Measurements from ENCODE around the gene CEACAM5. TPM values are rescaled to one million over a fixed set of nuclear protein-coding genes. Genes with fewer than 3 reads are reported as not detected.
"Not testable (repeated sequence)": the region's sequence is repeated elsewhere in the genome, so short reads cannot be mapped to it uniquely, and the experiment has no call there.

The CEACAM5 gene
- total RNA-seq, 1 experiment from 2014 or later = not detected

GRCh38 chr19:41705393-41706174 is 2.8 kb upstream of the CEACAM5 start:
- Histone ChIP-seq H3K4me1 (replicated peaks) (no peaks in the 10 kb centered on the region), H3K36me3 (no peaks in the 10 kb centered on the region), H3K27ac (no peak overlapping the region), H3K9me3 (replicated peaks) (no peaks in the 10 kb centered on the region), H3K4me3 (no peak overlapping the region), H3K27me3 (replicated peaks) (peaks cover 8% of the 10 kb centered on the region; the same call in 1 of the 2 replicates)
- DNase-seq (ENCODE audit: low read depth in 1 of 2, low spot score in 2 of 2) = no peak

- DNase-seq (ENCODE audit: low read depth in 1 of 2, low spot score in 2 of 2) = peak; percentile 59 to 67
Observed at GRCh38 chr19:41706741-41707501, 1.5 kb upstream of the CEACAM5 start.

GRCh38 chr19:41707502-41707812 is 969 bp upstream of the CEACAM5 start:
- Histone ChIP-seq H3K27me3 (replicated peaks) (peaks cover 17% of the 10 kb centered on the region; the same call in 1 of the 2 replicates), H3K36me3 (no peaks in the 10 kb centered on the region), H3K4me1 (replicated peaks) (no peaks in the 10 kb centered on the region), H3K9me3 (replicated peaks) (no peaks in the 10 kb centered on the region), H3K27ac (no peak overlapping the region), H3K4me3 (no peak overlapping the region)
- DNase-seq (ENCODE audit: low read depth in 1 of 2, low spot score in 2 of 2) = no peak

More at GRCh38 chr19:41706741-41707501, 1.5 kb upstream of the CEACAM5 start:
- Histone ChIP-seq H3K27me3 (replicated peaks) (peaks cover 11% of the 10 kb centered on the region; the same call in 1 of the 2 replicates), H3K36me3 (no peaks in the 10 kb centered on the region), H3K4me3 (no peak overlapping the region), H3K9me3 (replicated peaks) (no peaks in the 10 kb centered on the region), H3K4me1 (replicated peaks) (no peaks in the 10 kb centered on the region), H3K27ac (no peak overlapping the region)

- Histone ChIP-seq H3K36me3 (no peaks in the 10 kb centered on the region), H3K4me3 (no peak overlapping the region), H3K27ac (no peak overlapping the region), H3K9me3 (replicated peaks) (no peaks in the 10 kb centered on the region), H3K4me1 (replicated peaks) (no peaks in the 10 kb centered on the region), H3K27me3 (replicated peaks) (peaks cover 21% of the 10 kb centered on the region; the same call in 1 of the 2 replicates)
- no peak for DNase-seq (ENCODE audit: low read depth in 1 of 2, low spot score in 2 of 2)
Observed at GRCh38 chr19:41707871-41708371, 505 bp upstream of the CEACAM5 start.

GRCh38 chr19:41709516-41709915 is 1.1 kb downstream of the CEACAM5 start:
- DNase-seq (ENCODE audit: low read depth in 1 of 2, low spot score in 2 of 2); H3K27ac ChIP-seq; H3K4me1 ChIP-seq (replicated peaks); H3K4me3 ChIP-seq; H3K36me3 ChIP-seq; H3K9me3 ChIP-seq (replicated peaks): not testable (repeated sequence)
- H3K27me3 ChIP-seq (replicated peaks) = peaks cover 29% of the 10 kb centered on the region

GRCh38 chr19:41709951-41710645 is 1.7 kb downstream of the CEACAM5 start:
- H3K36me3 ChIP-seq = no peaks in the 10 kb centered on the region
- H3K27ac ChIP-seq = no peak overlapping the region
- DNase-seq (ENCODE audit: low read depth in 1 of 2, low spot score in 2 of 2) = no peak
- no peaks in the 10 kb centered on the region for H3K9me3 ChIP-seq (replicated peaks)
- H3K4me3 ChIP-seq = no peak overlapping the region
- H3K27me3 ChIP-seq (replicated peaks) = peaks cover 29% of the 10 kb centered on the region
- H3K4me1 ChIP-seq (replicated peaks) = no peaks in the 10 kb centered on the region

GRCh38 chr19:41711376-41712261 is 3.2 kb downstream of the CEACAM5 start:
- H3K27me3 ChIP-seq (replicated peaks) = peaks cover 24% of the 10 kb centered on the region
- H3K4me1 ChIP-seq (replicated peaks) = no peaks in the 10 kb centered on the region
- H3K36me3 ChIP-seq = no peaks in the 10 kb centered on the region
- no peak overlapping the region for H3K4me3 ChIP-seq
- H3K27ac ChIP-seq = no peak overlapping the region
- H3K9me3 ChIP-seq (replicated peaks) = no peaks in the 10 kb centered on the region
- no peak for DNase-seq (ENCODE audit: low read depth in 1 of 2, low spot score in 2 of 2)

GRCh38 chr19:41714598-41714997 is 6.2 kb downstream of the CEACAM5 start:
- no peak overlapping the region for H3K27ac ChIP-seq
- no peaks in the 10 kb centered on the region for H3K4me1 ChIP-seq (replicated peaks)
- no peak overlapping the region for H3K4me3 ChIP-seq
- DNase-seq (ENCODE audit: low read depth in 1 of 2, low spot score in 2 of 2) = no peak
- no peaks in the 10 kb centered on the region for H3K9me3 ChIP-seq (replicated peaks)
- H3K36me3 ChIP-seq = no peaks in the 10 kb centered on the region
- H3K27me3 ChIP-seq (replicated peaks) = peaks cover 21% of the 10 kb centered on the region

- no peak for DNase-seq (ENCODE audit: low read depth in 1 of 2, low spot score in 2 of 2)
- H3K27me3 ChIP-seq (replicated peaks) = peaks cover under 1% of the 10 kb centered on the region
- H3K4me3 ChIP-seq = no peak overlapping the region
- no peaks in the 10 kb centered on the region for H3K36me3 ChIP-seq
- H3K9me3 ChIP-seq (replicated peaks) = no peaks in the 10 kb centered on the region
- no peak overlapping the region for H3K27ac ChIP-seq
- H3K4me1 ChIP-seq (replicated peaks) = no peaks in the 10 kb centered on the region
Observed at GRCh38 chr19:41718761-41719160, 10.3 kb downstream of the CEACAM5 start.

- Histone ChIP-seq H3K4me3 (no peak overlapping the region), H3K9me3 (replicated peaks) (no peaks in the 10 kb centered on the region), H3K36me3 (no peaks in the 10 kb centered on the region), H3K27ac (no peak overlapping the region), H3K27me3 (replicated peaks) (peaks cover 13% of the 10 kb centered on the region), H3K4me1 (replicated peaks) (no peaks in the 10 kb centered on the region)
- no peak for DNase-seq (ENCODE audit: low read depth in 1 of 2, low spot score in 2 of 2)
Observed at GRCh38 chr19:41720103-41720502, 11.7 kb downstream of the CEACAM5 start.

GRCh38 chr19:41726493-41726892 is 18.1 kb downstream of the CEACAM5 start:
- Histone ChIP-seq H3K36me3 (no peaks in the 10 kb centered on the region), H3K27ac (no peak overlapping the region), H3K9me3 (replicated peaks) (0 out of 2 replicates have a peak, but pooled peaks cover 2% of the 10 kb centered on the region), H3K4me3 (no peak overlapping the region), H3K27me3 (replicated peaks) (peaks cover 28% of the 10 kb centered on the region), H3K4me1 (replicated peaks) (no peaks in the 10 kb centered on the region)
- DNase-seq (ENCODE audit: low read depth in 1 of 2, low spot score in 2 of 2) = no peak

- H3K27me3 ChIP-seq (replicated peaks) = peaks cover 27% of the 10 kb centered on the region
- H3K9me3 ChIP-seq (replicated peaks) = no peaks in the 10 kb centered on the region
- DNase-seq (ENCODE audit: low read depth in 1 of 2, low spot score in 2 of 2) = no peak
- no peaks in the 10 kb centered on the region for H3K4me1 ChIP-seq (replicated peaks)
- H3K4me3 ChIP-seq = no peak overlapping the region
- no peaks in the 10 kb centered on the region for H3K36me3 ChIP-seq
- H3K27ac ChIP-seq = no peak overlapping the region
Observed at GRCh38 chr19:41734156-41734555, 25.7 kb downstream of the CEACAM5 start.

- Histone ChIP-seq H3K27ac (no peak overlapping the region), H3K27me3 (replicated peaks) (peaks cover 26% of the 10 kb centered on the region), H3K4me1 (replicated peaks) (no peaks in the 10 kb centered on the region), H3K9me3 (replicated peaks) (no peaks in the 10 kb centered on the region), H3K36me3 (no peaks in the 10 kb centered on the region), H3K4me3 (no peak overlapping the region)
- no peak for DNase-seq (ENCODE audit: low read depth in 1 of 2, low spot score in 2 of 2)
Observed at GRCh38 chr19:41734585-41734984, 26.2 kb downstream of the CEACAM5 start.

All from SJSA1 (cell line).